A549 (cell line): Measurements from ENCODE around the gene CEBPE. TPM values are rescaled to one million over a fixed set of nuclear protein-coding genes. Genes with fewer than 3 reads are reported as not detected.

ENCODE experiments used
- ATAC-seq, 2 experiments: fragments of 200-7000 bp in 1 of 2; fragments of >200 bp in 1 of 2; cut with Nextera tagmentation in 1 of 2; cut with Tn5 transposase in 1 of 2; 3 replicates each; pipeline versions ENCODE4 v1.8.0 to v1.9.1; 2018 to 2020; ENCODE audit warnings: mild to moderate bottlenecking in 1 of 2, moderate library complexity in 1 of 2
- CTCF ChIA-PET: fragments of 300-600 bp; sonication (Branson Sonifier 250); formaldehyde crosslinking; extraction: SDS; loops from one replicate; lab custom pipeline; 2021; ENCODE audit warnings: antibody characterized with exemption, inconsistent platforms; lab: Yijun Ruan, JAX
- POLR2A ChIA-PET: fragments of 350-600 bp; formaldehyde crosslinking; extraction: SDS; loops from one replicate; lab custom pipeline; 2021; ENCODE audit warnings: antibody characterized with exemption, inconsistent platforms; lab: Yijun Ruan, JAX
- DNase-seq, 2 experiments: peaks; one replicate each; pipeline versions ENCODE4 v3.0.0 to v3.0.0-alpha.2; 2011 to 2016; ENCODE audit warnings: low read depth in 1 of 2, low spot score in 1 of 2
- FAIRE-seq: peaks from 2 replicates; lab custom pipeline; 2011; peaks lifted over from hg19 to GRCh38; lab: Jason Lieb, UNC
- H3K27ac ChIP-seq, 2 experiments: fragments of >200 bp; sonication (Bioruptor Twin); formaldehyde crosslinking; 3 replicates each; pipeline ENCODE4 v1.5.1; 2016 to 2017
- H3K4me1 ChIP-seq: fragments of >200 bp; sonication (Bioruptor Twin); formaldehyde crosslinking; 3 replicates; pipeline ENCODE4 v1.6.1; 2016
- H3K4me2 ChIP-seq: fragments of >200 bp; sonication (Bioruptor Twin); formaldehyde crosslinking; 3 replicates; pipeline ENCODE4 v1.6.1; 2016
- H3K4me3 ChIP-seq: fragments of >200 bp; sonication (Bioruptor Twin); formaldehyde crosslinking; 3 replicates; pipeline ENCODE4 v1.5.1; 2016
- H3K9me3 ChIP-seq: fragments of >200 bp; sonication (Bioruptor Twin); formaldehyde crosslinking; 3 replicates; pipeline ENCODE4 v1.6.1; 2016
- CBX2 ChIP-seq: fragments of 200-600 bp; sonication (generic); IDR thresholded peaks from 2 replicates; pipeline ENCODE4 v1.6.1; 2016; ENCODE audit warnings: low read depth, mild to moderate bottlenecking, borderline replicate concordance
- CBX8 ChIP-seq: fragments of 200-600 bp; sonication (generic); IDR thresholded peaks from 2 replicates; pipeline ENCODE4 v1.6.1; 2016
- CEBPB ChIP-seq, 2 experiments: fragments of >200 bp in 1 of 2; sonication (Bioruptor Twin) in 1 of 2; formaldehyde crosslinking in 1 of 2; IDR thresholded peaks; 2 replicates each; pipeline ENCODE4 v1.6.1; 2012 to 2016
- ELK1 ChIP-seq: fragments of 150-350 bp; IDR thresholded peaks from 2 replicates; pipeline ENCODE4 v1.6.1; 2014; ENCODE audit warnings: low read depth, mild to moderate bottlenecking, low read length
- ESRRA ChIP-seq: fragments of 150-350 bp; IDR thresholded peaks from 2 replicates; pipeline ENCODE4 v1.6.1; 2014; ENCODE audit warnings: mild to moderate bottlenecking, low read length, borderline replicate concordance
- GATA3 ChIP-seq: IDR thresholded peaks from 2 replicates; pipeline ENCODE4 v1.6.1; 2012; ENCODE audit warnings: borderline replicate concordance
- HOXB13 ChIP-seq: fragments of 250-450 bp; sonication (Bioruptor Pico); IDR thresholded peaks from 2 replicates; pipeline ENCODE4 v1.5.0; 2020; ENCODE audit warnings: low read depth, mild to moderate bottlenecking, moderate library complexity
- JUN ChIP-seq, 2 experiments: fragments of >200 bp; sonication (Bioruptor Twin); formaldehyde crosslinking; IDR thresholded peaks; 2 replicates in 1 of 2; 3 replicates in 1 of 2; pipeline ENCODE4 v1.6.1; 2016 to 2017
- KDM1A ChIP-seq: fragments of 200-600 bp; sonication (generic); IDR thresholded peaks from 2 replicates; pipeline ENCODE4 v1.6.1; 2016; ENCODE audit warnings: low read depth, mild to moderate bottlenecking
- KDM5A ChIP-seq: fragments of 200-600 bp; sonication (generic); IDR thresholded peaks from 2 replicates; pipeline ENCODE4 v1.6.1; 2016; ENCODE audit warnings: antibody characterized with exemption, mild to moderate bottlenecking
- MAZ ChIP-seq: fragments of 150-350 bp; IDR thresholded peaks from 2 replicates; pipeline ENCODE4 v1.6.1; 2014; ENCODE audit warnings: antibody characterized with exemption, low read depth, low read length, borderline replicate concordance
- NFE2L2 ChIP-seq: fragments of 150-350 bp; conservative IDR thresholded peaks from 2 replicates; pipeline ENCODE4 v1.6.1; 2014; ENCODE audit warnings: low read length
- NPAS2 ChIP-seq: fragments of 250-450 bp; sonication (Bioruptor Pico); IDR thresholded peaks from 2 replicates; pipeline ENCODE4 v1.8.0; 2022; ENCODE audit warnings: mild to moderate bottlenecking, moderate library complexity, borderline replicate concordance
- NR3C1 ChIP-seq: fragments of >200 bp; sonication (Bioruptor Twin); formaldehyde crosslinking; IDR thresholded peaks from 3 replicates; pipeline ENCODE4 v1.6.1; 2017
- PBX3 ChIP-seq: IDR thresholded peaks from 2 replicates; pipeline ENCODE4 v1.6.1; 2012
- PHF8 ChIP-seq: fragments of 200-600 bp; sonication (generic); IDR thresholded peaks from 2 replicates; pipeline ENCODE4 v1.6.1; 2016; ENCODE audit warnings: low read depth, mild to moderate bottlenecking, antibody characterized with exemption, moderate library complexity, borderline replicate concordance
- RAD21 ChIP-seq, 2 experiments: fragments of >200 bp in 1 of 2; sonication (Bioruptor Twin) in 1 of 2; formaldehyde crosslinking in 1 of 2; IDR thresholded peaks in 1 of 2; conservative IDR thresholded peaks in 1 of 2; 2 replicates in 1 of 2; 3 replicates in 1 of 2; pipeline ENCODE4 v1.6.1; 2012 to 2018; ENCODE audit warnings: inconsistent platforms in 1 of 2
- RCOR1 ChIP-seq: fragments of 150-350 bp; IDR thresholded peaks from 2 replicates; pipeline ENCODE4 v1.6.1; 2014; ENCODE audit warnings: antibody characterized with exemption, low read length, low read depth
- RFX5 ChIP-seq: fragments of 450-650 bp; IDR thresholded peaks from 2 replicates; pipeline ENCODE4 v1.7.1; 2014; ENCODE audit warnings: antibody characterized with exemption, mild to moderate bottlenecking, moderate library complexity
- TFCP2L1 ChIP-seq: fragments of 250-450 bp; sonication (Bioruptor Pico); IDR thresholded peaks from 2 replicates; pipeline ENCODE4 v1.5.0; 2021; ENCODE audit warnings: mild to moderate bottlenecking
- TP53 ChIP-seq: fragments of 250-450 bp; sonication (Bioruptor Pico); IDR thresholded peaks from 2 replicates; pipeline ENCODE4 v1.5.0; 2021; ENCODE audit warnings: mild to moderate bottlenecking, moderate library complexity
- ZC3H11A ChIP-seq: fragments of 450-650 bp; IDR thresholded peaks from 2 replicates; pipeline ENCODE4 v1.6.1; 2014; ENCODE audit warnings: antibody characterized with exemption, mild to moderate bottlenecking
- ZNF302 ChIP-seq: fragments of 250-450 bp; sonication (Bioruptor Pico); IDR thresholded peaks from 2 replicates; pipeline ENCODE4 v1.9.0; 2021; ENCODE audit warnings: inconsistent platforms, mild to moderate bottlenecking, moderate library complexity
- WGBS: methylation state at CpG from one replicate; pipeline ENCODE4 v1.1.6; 2017; ENCODE audit errors: missing lambda C conversion rate; 5-methylcytosine and 5-hydroxymethylcytosine counted together
- polyA plus RNA-seq, 4 experiments: library from polyadenylated mRNA; depleted of rRNA in 3 of 4; stranded (reverse); fragments of >200 nt; fragmentation: RNase III in 1 of 4; extraction: RNeasy Plus Mini Kit Qiagen cat#74134 plus additional on column Dnase treatment in 1 of 4; gene quantifications; 2 replicates in 3 of 4; 3 replicates in 1 of 4; pipeline ENCODE4 v1.2.3, GENCODE V29; 2011 to 2017
- TF ChIP-seq, protein P1 (sequence below): IDR thresholded peaks from 2 replicates; pipeline ENCODE4 v1.6.1; 2012; ENCODE audit warnings: low read depth, borderline replicate concordance
- TF ChIP-seq, protein P2 (sequence below): IDR thresholded peaks from 2 replicates; pipeline ENCODE4 v1.6.1; 2012

The CEBPE gene
- polyA plus RNA-seq, 2 of the 4 experiments (the other 2 are of a cell fraction), result 0.05 TPM; not detected in 1

DNA sequence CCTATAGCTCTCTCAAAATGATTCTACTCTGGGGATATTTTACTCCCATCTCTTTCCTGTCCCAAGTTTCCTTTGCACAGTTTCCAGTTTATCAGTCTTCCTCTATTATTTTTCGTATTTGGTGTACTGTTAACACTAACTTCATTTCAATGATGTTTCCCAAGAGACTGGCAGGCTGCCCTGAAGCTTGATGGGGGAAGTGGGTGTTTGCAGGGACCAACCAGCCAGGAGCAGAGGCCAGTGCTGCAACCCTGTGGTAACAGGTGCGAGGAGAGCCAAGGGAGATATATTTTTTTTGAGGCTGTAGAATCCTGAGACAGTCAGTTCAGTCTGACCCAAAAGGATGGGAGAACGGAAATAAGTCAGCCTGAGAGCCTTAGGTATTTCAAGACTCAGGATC, 11.8 kb upstream of the CEBPE start:
- WGBS, result 35% methylated on average over 3 of the region's 3 CpGs
- FAIRE-seq, result no peak
- CTCF ChIA-PET, result interaction anchor here (0.6 to 24.2 kb wide), 3 partner anchors 10 to 70 kb away, joined by 3 to 848 read pairs (median 39); partner anchors contain the start of gene SLC7A8

GRCh38 chr14:23129759-23130316, 10.8 kb upstream of the CEBPE start:
- ATAC-seq (no peak), FAIRE-seq (no peak), DNase-seq (no peak)
- POLR2A ChIA-PET, result no interaction called here
- 55% methylated on average over 7 of the region's 7 CpGs for WGBS
- H3K4me2 ChIP-seq, result no peak overlapping the region
- H3K9me3 ChIP-seq, result no peaks in the 10 kb centered on the region
- CTCF ChIA-PET, result interaction anchor here (0.9 to 24.2 kb wide), 7 partner anchors 9 to 252 kb away, joined by 3 to 848 read pairs (median 4); partner anchors contain the start of gene SLC7A8
- H3K27ac ChIP-seq, result no peak overlapping the region
- H3K4me3 ChIP-seq, result no peak overlapping the region
- no peaks in the 10 kb centered on the region for H3K4me1 ChIP-seq
- no peak for TF ChIP-seq ESRRA
- no peak for TF ChIP-seq PBX3
- TF ChIP-seq TFCP2L1 (CRISPR knock-in tag), result no peak
- TF ChIP-seq, protein P1, sequence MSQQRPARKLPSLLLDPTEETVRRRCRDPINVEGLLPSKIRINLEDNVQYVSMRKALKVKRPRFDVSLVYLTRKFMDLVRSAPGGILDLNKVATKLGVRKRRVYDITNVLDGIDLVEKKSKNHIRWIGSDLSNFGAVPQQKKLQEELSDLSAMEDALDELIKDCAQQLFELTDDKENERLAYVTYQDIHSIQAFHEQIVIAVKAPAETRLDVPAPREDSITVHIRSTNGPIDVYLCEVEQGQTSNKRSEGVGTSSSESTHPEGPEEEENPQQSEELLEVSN, result no peak
- no peak for TF ChIP-seq RFX5
- no peak for TF ChIP-seq NFE2L2
- no peak for TF ChIP-seq HOXB13 (CRISPR knock-in tag)
- TF ChIP-seq, all 56 proteins: peak for 0

More for the DNA sequence above, 11.8 kb upstream of the CEBPE start:
- H3K9me3 ChIP-seq, result no peaks in the 10 kb centered on the region
- POLR2A ChIA-PET, result interaction anchor here (0.6 kb wide), 1 partner anchor 36 kb away, joined by 3 read pairs; the partner anchor contains the start of gene ACIN1
- DNase-seq, result no peak
- no peak for ATAC-seq
- no peaks in the 10 kb centered on the region for H3K4me1 ChIP-seq
- no peak overlapping the region for H3K4me3 ChIP-seq
- H3K27ac ChIP-seq, result no peak overlapping the region
- H3K4me2 ChIP-seq, result no peak overlapping the region
- TF ChIP-seq TP53 (CRISPR knock-in tag), result no peak
- TF ChIP-seq, all 56 proteins: peak for 0

DNA sequence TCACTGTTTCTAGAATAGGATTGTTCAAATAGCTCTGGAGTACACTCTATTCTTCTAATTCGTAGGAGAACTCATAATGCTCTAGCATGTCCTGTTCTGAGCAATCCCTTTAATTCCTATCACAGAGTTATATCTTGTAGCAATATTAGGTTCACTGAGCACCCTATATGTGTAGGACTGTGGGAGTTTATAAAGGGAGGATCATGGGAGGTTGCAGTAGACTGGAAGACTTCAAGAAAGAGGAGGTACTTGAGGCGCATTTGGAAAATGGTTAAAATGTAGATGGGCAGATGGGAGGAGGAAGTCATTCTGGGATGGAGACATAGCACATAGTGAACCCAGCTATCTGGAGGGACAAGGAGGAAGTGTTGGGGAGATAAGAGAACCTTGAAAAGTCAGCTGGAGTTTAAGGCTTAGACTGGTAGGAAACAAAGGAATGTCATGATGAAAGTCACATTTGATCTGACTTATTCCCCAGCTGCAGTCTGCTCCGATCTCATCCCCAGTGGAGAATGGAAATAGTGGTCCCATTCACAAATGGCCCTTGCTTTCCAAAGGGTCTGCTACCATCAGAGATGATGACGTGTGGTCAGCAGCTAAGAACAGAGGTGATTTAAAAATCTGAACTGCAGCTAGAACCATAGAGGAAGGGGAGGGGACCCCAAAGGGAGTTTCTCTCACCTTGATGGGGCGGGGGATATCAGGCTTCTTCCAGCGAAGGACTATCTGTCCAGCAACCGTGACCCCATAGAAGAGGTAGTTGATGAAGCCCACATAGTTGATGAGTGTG, 10.1 kb upstream of the CEBPE start:
- TF ChIP-seq ZNF302 (CRISPR knock-in tag), result no peak
- TF ChIP-seq MAZ, result no peak
- TF ChIP-seq GATA3, result no peak
- H3K4me3 ChIP-seq, result no peak overlapping the region
- WGBS, result 56% methylated on average over 7 of the region's 7 CpGs
- ChIA-PET CTCF (interaction anchor here (0.6 to 24.2 kb wide), 8 partner anchors 8 to 253 kb away, joined by 3 to 848 read pairs (median 4); partner anchors contain the start of gene SLC7A8), POLR2A (no interaction called here)
- no peaks in the 10 kb centered on the region for H3K9me3 ChIP-seq
- H3K4me2 ChIP-seq, result no peak overlapping the region
- H3K27ac ChIP-seq, result no peak overlapping the region
- no peaks in the 10 kb centered on the region for H3K4me1 ChIP-seq
- DNase-seq (no peak), FAIRE-seq (no peak), ATAC-seq (no peak)

DNA sequence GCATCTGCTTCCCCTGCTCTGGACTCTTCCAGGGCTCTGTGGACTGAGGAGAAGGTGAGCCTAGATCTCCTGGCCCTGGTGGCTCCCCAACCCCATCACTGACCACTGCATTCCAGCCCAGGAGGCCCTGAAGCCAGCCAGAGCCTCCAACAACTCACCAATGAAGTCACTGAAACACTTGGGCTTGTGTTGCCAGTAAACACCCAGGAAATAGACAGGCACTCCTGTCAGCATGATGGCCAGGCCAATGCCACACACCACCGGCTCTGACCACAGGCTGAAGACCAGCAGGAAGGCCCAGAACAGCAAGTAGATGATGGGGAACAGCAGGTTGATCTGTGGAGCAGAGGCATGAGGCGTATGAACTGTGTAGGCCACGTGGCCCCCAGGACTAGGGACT, 8.8 kb upstream of the CEBPE start:
- CTCF ChIA-PET, result interaction anchor here (24.2 kb wide), 1 partner anchor 51 kb away, joined by 848 read pairs; the partner anchor contains the start of gene SLC7A8
- H3K9me3 ChIP-seq, result no peaks in the 10 kb centered on the region
- TF ChIP-seq RCOR1, result no peak
- no peak for TF ChIP-seq TP53 (CRISPR knock-in tag)
- no peak for TF ChIP-seq ELK1
- TF ChIP-seq CBX8, result no peak
- TF ChIP-seq RAD21 (conservative IDR thresholded peaks at IDR 0.05 in 1 of 2, IDR thresholded peaks at IDR 0.05 in 1 of 2), result no peak
- TF ChIP-seq, protein P2, sequence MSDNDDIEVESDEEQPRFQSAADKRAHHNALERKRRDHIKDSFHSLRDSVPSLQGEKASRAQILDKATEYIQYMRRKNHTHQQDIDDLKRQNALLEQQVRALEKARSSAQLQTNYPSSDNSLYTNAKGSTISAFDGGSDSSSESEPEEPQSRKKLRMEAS, result no peak
- no peak for TF ChIP-seq TFCP2L1 (CRISPR knock-in tag)
- no peak for TF ChIP-seq ZC3H11A
- TF ChIP-seq CEBPB (IDR thresholded peaks at IDR 0.05), result no peak
- TF ChIP-seq RFX5, result no peak
- no peak for TF ChIP-seq KDM1A
- TF ChIP-seq KDM5A, result no peak
- TF ChIP-seq PHF8, result no peak
- TF ChIP-seq JUN (IDR thresholded peaks at IDR 0.05), result no peak
- TF ChIP-seq NR3C1, result no peak
- no peak for TF ChIP-seq NPAS2 (CRISPR knock-in tag)
- no peak for TF ChIP-seq CBX2
- TF ChIP-seq, all 56 proteins: peak for 0
- Histone ChIP-seq H3K4me2 (no peak overlapping the region), H3K27ac (no peak overlapping the region; a peak in 1 of 6 replicates), H3K4me3 (no peak overlapping the region), H3K4me1 (no peaks in the 10 kb centered on the region)
- ATAC-seq, result no peak
- no peak for DNase-seq
- WGBS, result 23% methylated on average over 3 of the region's 3 CpGs
- POLR2A ChIA-PET, result no interaction called here
- no peak for FAIRE-seq
